Activated T-cell treated with anti-CD3 and anti-CD28 coated beads, Interleukin-2, amount 50 U/mL, for 1 hour (primary cell): ENCODE measurements around the gene ANXA6.

Source experiments
- DNase-seq: peaks from one replicate; pipeline ENCODE4 v3.0.0-alpha.2; 2020

The ANXA6 gene

DNA sequence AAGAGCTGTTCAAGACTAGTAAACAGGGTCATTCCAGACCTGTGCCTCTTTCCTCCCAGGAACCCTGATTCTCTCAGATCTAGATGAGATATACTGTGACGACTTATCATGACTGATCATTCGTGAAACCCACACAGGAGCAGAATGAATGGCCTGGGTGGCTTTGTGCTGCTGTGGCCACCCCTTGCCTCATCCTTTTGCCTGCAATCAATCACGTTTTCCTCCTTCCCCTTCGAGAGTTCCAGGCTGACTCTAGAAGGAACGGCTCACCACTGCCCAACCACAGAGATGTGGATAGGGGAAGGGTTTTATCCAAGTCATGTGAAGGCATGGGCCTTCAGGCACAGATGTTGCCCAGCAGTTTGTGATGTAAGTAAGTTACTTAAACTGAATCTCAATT lies 5.8 kb downstream of the ANXA6 start:
- DNase-seq: no peak

DNA sequence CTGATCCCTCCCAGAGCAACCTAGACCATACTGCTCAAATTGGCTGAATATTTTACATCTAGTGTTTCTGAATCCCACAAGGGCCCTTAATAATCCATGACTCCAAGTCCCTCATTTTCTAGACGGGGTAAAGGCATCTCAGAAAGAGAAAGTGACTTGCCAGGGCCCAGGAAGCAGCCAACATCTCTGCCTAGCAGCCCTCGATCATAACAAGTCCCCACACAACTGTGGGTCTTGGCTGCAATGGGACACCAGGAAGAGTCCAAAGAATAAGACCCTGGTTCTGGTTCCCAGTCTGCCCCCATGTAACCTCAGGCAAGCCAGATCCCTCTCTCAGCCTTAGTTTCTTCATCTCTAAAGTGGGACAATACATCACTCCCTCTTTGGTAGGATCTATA lies 6.3 kb downstream of the ANXA6 start:
- no peak for DNase-seq

DNA sequence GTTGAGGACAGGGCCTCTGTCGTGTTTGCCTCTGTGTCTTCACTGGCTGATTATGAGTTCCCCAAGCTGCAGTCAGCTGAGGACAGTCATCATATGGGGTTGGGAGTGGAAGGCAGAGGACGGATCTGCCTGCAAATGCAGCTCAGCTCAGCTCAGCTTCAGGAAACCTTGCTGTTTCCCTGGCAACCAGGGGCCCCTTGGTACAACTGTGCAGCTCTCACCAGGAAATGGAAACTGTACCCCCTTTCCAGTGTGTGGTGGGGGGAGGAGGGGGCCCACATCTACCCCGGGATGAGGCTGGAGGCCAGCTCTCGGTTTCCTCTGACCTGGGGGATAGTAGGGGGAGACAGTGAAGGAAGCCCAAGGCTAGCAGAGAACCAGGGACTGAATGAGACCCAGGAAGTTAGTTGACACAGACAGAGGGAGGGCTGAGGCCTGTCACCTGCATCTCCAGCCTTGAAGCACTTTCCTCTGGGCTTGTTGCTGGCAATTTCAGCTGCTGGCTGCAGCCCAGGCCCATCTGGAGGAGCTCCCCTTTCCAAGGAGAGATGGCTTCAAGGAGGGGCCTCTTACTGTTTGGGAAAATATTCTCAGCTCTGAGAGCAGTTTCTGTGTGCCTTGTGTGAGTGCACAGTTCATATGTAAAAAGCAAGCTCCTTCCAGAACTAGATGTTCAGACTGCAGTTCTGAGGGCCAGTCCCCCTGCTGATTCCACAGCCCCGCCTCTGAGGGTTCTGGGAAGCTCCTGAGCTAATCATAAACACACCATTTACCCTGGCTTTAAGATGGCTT lies 6.9 kb downstream of the ANXA6 start:
- peak; percentile 75 for DNase-seq

DNA sequence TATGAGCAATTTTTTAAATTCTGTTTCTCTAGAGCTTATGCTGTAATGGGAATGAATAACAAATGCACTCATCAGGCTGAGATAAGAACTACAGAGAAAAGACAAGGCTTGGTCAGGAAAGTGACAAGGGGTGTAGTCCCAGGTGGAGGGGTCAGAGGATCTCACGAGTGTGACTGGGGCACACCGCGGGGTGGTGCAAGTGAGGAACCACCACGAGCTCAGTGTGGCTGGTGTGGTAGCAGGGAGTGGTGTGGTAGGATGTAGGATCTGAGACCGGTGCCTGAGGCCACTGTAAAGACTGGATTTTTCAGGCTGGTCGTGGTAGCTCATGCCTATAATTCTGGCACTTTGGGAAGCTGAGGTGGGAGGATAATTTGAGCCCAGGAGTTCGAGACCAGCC lies 9.0 kb downstream of the ANXA6 start:
- DNase-seq: no peak

DNA sequence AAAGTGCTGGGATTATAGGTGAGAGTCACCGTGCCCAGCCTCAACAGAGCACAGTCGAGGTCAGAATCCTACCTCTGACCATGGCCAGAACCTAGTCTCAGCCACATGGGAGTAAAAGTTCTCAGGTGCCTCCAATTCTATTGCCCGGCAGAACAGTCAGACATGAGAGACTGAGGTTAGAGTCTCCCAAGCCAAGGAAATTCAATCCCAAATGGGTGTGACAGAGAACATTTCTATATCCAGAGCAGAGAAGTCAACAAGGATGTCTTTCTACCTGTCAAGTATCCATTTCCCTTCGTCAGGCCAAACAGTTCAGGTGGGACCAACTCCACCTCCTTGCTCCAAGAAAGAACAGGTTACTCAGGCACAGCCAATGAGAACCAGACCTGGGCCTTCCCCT lies 10.5 kb downstream of the ANXA6 start:
- DNase-seq: no peak

DNA sequence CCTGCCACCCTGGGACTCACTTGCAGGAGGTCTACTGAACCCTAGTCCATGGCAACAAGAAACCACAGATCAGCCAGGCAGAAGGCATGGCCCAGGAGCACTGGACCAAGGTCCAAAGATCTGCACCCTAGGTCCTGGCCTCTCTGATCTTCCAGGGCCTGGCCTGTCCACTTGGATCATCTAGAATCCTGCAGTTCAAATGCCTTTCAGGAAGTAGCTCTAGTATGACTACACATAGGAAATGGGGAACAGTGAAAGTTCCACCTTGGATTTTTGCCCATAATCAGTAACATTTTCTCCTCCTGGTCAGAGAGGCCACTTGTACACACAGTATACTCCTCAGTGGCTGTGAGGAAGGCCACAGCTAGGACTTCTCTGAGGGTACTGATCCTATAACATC lies 11.5 kb downstream of the ANXA6 start:
- DNase-seq: no peak

DNA sequence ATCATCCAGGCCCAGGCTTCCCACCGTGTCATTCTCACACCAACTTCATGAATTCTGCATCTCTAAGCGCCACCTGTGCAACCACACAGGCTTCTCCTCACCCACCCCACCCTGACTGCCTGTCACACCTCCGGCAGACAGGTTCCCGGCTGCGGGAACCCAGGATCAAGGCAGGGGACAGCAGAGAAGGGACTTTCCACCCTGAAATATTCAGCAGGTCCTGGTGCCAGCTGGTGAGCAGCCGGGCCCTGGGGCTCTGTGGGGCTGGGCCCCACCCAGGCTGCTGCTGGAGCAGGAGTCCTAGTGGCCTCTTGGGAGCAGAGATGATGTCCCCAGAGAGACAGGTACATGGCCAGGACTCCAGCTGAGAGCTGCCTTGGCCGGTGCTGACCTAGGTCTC lies 12.7 kb downstream of the ANXA6 start:
- no peak for DNase-seq

DNA sequence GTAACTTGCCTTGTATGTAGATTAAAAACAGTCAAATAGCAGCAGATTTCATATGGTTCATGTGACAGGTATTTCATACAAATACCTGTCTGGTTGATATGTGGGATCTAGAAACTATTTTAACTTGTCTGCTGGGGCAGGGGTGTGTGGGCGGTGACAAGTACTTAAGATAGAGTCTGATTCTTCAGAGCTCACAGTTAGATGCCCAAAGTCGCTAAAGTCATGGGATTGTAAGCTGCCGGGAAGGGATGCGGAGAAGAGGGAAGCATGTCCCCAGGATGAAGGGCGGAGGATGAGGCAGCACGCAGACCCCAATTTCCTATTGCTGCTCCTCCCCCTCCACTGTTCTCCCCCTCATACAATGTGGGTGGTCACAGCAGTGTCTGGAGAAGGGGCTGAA lies 13.3 kb downstream of the ANXA6 start:
- no peak for DNase-seq

DNA sequence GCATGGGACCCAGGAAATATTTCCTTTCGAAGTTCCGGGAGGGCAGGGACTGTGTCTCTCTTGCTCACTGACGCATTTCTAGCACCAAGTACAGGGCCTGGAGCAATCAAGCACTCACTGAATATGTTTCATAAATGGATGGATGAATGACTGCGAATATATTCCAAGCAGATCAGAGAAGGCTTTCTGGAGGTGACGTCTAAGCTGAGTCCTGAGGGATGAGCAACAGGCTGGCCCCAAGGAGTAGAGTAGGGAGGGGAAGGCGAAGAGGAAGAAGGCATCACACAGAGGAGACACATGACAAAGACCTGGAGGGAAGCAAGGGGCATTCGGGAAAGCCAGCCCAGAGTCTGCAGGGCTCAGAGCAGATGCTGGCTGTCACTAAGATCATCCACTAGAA lies 13.9 kb downstream of the ANXA6 start:
- DNase-seq: no peak

DNA sequence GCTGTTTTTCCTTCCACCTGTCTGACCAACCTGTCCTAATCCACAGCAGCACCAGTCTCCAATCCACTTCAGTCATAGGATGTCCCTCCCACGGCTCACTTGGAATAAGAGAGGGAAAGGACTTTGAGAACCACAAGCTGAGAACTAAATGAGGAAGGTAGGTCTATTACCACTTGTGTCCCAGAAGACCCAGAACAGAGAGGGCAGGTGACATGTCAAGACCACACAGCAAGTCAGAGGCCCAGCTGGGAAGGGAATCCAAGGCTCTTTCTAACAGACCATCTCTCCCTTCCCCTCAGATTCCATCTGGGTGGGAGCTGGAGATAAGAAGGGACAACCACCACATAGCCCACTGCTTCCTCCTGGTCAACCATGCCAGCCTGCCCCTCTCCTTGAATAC lies 14.6 kb downstream of the ANXA6 start:
- DNase-seq: no peak

DNA sequence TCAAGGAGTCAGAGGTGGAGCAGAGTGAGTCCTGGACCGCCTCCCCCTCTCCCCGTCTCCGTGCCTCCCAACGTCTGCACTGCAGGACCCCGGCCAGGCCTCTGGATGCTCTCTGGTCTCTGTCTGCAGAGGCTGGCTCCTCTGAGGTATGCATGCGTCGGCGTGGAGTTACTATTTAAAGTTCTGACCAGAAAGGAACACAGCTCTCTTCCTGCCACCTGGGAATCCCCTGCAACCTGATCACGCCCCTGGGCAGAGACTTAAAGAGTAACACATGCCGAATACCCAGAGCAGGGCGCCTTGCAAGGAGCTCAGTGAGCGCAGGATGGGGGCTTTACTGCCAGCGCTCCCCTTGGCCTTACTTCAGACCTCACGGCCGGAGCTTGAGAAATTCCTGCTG lies 16.0 kb downstream of the ANXA6 start:
- peak; percentile 57 for DNase-seq

DNA sequence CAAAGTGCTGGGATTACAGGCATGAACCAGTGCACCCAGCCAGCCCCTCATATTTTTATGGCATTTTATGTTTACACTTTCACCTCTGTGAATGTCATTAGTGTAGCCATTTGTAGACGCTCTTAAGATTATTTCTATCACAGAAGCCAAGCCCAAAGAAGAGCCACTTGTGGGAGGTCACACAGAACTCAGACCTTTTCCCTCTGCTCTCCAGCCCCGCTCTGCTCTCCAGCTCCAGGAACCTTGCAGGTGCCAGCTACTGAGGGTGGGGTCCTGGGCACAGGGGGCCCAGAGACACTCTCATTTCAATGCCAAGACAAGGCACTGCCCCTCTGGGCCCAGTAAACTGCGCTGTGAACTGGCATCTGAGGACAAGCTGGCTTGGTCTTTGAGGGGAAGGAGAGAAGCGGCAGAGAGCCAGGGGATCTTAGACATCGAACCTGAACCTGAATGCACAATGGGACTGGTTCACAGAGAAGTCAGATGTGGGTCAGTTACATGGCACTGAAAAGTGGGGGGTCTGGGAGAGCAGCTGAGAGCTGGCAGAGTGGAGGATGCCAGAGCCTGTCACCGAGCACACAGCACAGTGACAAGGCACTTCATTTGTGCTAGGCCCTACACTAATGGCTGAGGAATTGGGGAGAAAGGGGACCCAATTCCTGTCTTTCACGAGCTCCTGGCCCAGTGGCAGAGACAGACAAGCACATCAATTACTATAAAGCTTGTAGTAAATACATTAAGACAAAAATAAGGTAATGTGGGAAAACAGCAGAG lies 16.7 kb downstream of the ANXA6 start:
- DNase-seq: no peak

DNA sequence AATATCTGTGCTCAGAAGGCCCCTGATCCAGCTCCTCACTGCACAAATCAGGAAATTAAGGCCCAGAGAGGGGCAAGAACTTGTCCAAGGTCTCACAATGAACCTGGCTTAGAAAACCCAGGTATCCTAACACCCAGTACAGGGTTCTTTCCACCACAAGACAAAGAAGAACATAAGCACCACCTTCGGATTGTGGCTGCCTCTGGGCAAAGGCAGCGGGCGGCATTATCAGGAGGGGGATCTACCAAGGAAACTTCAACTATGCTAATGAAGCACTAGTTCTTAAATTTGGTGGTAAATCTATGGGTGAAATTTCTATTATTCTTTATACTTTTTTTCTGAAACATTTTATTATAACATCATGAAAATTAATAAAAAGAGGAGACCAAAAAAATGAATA lies 17.9 kb downstream of the ANXA6 start:
- no peak for DNase-seq

DNA sequence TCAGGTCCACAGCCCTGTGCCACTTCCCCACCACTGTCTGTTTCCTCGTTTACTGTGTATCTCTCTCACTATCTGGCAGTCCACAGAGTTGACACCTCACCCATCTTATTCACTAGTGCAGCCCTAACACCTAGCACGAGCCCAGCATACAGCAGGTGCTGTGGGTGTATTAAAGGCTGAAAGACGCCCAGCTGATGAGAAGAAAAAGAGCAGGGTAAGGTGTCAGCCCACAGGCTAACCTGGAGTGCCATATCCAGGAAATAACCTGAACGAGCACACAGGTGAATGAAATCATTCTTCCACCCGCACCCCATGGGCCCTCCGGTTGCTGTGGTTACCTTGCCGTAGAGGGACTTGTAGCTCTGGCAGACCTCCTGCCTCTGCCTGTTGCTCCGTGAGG lies 18.6 kb downstream of the ANXA6 start:
- DNase-seq: no peak

DNA sequence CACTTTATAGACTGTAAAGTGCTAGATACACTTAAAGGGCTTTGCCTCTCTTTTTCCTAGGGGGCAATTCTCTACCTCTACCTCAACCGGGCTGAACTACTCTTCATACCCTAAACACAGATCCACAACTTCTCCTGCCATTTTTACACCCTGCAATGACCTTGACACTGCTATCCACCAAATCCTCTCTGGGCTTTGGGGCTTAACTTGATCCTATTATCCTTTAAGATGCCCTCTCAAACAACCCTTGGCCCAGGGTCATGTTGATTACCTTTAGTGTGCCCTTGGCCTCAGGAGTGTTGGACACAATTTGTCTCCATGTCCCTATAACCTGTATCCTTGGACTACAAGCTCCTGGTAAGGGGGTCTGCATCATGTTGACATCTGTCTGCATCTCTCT lies 19.5 kb downstream of the ANXA6 start:
- DNase-seq: no peak

DNA sequence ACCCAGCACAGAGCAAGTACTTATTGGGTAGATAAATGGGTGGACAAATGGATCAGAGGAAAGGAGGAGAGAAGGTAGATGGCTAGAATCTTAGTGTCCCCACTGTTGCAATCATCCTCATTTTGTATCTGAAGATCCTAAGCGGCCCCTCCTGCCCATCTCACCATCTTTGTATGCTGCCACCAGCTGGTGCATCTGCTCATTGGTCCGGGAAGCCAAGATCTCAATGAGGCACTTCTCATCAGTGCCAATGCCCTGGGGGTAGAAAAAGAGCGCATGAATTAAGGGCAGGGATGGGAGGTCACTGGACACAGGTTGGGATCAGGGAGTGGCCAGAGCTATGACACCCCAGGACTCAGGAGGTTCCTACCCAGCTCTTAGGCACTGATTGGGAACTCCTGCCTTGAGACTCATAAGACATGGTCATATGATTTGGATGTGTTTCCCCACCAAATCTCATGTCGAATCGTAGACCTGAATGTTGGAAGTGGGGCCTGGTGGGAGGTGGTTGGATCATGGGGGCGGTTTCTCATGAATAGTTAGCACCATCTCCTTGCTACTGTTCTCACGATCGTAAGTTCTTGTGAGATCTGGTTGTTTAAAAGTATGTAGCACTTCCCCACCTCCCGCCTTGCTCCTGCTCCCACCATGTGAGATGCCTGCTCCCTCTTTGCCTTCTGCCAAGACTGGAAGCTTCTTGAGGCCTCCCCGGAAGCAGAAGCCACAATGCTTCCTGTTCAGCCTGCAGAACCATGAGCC lies 20.3 kb downstream of the ANXA6 start:
- DNase-seq: no peak

DNA sequence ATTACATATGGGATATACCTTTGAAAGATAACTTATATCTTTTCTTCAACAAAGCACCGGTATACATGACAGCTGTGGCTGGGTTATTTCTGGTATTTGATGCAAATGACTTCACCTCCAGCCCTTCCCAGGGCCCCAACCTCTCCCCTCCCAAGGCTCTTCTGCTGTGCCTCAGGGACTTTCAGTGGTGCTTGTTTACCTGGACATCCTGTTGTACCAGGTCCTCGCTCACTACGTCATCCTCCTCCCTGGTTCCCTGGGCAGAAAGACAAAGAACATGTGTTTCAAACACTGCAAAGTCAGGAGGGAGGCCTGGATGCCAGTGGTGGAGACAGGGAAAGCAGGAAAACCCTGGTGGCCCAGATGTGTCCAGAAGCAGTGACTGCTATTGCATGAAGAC lies 23.4 kb downstream of the ANXA6 start:
- no peak for DNase-seq

DNA sequence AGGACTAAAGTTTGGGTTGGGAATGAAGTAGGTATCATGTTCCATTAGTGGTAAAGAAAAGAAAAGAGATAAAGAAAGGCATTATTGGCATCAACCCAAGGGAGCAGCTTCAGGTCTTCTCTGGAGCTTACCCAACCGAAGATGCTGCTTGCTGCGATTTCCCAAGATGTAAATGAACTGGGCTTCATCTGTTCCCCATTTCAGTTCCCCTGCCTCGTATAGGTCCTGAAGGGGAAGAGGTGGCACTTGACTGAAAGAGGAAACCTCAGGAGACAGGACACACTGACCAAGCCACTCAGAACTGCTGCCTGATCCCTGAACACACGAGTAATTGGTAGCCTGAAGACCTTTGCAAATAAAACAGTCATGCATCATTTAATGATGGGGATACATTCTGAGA lies 24.6 kb downstream of the ANXA6 start:
- DNase-seq: no peak

DNA sequence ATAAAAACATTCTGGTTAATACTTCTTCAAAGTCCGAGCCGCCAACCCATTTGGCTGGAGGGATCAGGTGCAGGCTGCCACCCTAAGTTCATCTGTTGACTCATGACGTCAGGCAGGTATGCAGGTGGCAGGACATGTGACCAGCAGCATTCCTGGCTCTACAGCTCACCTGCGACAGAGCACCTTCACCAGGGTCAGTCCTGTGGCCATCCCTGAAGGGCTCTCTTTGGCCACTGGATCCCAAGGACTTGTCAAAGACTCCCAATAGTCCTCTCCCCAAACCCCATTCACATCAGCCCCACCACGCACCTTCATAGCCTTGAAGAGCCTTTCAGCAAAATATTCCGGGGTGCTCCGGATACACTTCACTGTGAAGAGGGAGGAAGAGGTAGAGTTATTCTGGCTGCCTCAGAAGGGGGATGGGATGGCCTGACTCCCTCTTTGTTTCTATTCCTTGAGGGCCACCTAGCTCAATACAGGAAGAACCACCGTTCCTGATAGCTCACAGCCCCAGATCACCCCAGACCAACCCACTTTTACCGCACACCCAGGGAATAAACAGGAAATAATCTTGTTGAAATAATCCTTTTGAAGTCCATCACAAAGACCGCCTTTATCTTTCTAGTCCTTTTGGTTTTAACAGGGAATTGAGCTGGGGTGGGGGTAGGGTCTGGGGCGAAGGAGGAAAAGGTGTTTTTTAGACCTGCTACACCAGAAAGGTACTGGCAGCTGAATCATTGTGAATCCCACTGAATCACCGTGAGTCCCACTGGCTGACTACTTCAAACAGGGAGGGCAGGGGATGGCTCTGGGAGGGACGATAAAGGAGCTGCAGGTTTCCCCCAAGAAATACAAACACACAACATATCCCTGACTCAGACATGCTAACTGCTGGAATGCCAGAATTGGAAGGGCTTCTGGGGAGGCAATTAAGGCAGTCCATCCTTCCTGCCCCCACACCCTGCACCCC lies 26.4 kb downstream of the ANXA6 start:
- no peak for DNase-seq

DNA sequence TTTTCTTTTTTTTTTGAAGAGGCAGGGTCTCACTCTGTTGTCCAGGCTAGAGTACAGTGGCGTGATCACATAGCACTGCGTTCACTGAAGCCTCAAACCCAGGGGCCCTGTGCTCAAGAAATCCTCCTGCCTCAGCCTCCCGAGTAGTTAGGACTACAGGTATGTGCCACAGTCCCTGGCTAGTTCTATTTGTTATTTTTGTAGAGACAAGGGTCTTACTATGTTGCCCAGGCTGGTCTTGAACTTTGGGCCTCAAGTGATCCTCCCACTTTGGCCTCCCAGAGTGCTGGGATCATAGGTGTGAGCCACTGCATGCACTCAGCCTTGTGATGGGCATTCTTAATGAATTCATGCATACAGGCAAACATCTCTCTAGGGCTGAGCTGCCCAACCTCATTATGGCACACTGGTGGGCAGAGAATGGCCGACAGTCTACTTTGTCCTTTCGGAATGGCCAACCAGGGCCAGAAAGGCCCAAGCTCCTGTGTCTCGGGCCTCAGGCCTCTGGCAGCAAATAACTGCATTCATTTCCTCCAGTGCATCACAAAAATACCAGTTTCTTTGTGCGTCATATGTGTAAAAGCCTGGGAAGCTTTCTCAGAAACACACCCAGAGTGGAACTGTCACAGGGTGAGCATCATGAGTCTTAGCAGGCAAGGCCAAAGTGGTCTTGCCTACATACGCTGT lies 27.2 kb downstream of the ANXA6 start:
- no peak for DNase-seq

DNA sequence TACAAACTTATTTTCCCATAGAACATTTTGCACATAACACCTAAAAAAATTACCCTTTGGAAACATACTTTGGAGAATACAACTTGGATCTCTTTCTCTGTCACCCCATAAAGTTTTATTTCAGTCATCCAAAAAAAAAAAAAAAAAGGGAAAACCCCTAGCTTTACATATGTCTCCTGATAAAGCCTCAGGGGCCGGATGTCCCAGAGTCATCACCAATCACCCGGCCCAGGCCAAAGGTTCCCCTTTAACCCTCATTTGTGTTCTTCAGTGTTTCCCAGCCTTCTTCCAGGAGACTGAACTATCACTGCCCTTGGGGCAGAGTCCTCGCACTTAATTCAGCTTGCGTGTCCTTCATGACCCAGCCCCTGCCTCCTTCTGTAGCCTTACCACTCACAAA lies 28.8 kb downstream of the ANXA6 start:
- DNase-seq: no peak

DNA sequence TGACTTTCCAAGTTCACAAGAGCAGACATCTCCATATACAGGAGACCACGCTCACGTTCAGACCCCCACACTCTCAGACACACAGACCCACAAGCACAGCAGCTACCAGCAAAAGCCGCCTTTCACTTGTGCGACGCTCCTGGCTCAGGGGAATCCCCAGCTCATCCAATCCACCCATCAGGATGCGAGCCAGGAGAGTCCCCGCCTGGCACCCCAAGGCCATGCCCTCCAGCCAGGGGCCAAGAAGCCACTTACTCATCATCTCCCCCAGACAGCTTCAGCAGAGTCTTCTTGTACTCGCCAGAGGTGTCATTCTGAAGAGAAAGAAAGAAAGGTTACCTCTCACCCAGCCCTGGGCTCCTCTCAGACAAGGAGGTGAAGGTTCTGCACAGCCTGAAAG lies 29.7 kb downstream of the ANXA6 start:
- no peak for DNase-seq
